ENCODE data around the gene FKBP6.
"Not testable (repeated sequence)": the region's sequence is repeated elsewhere in the genome, so short reads cannot be mapped to it uniquely, and the experiment has no call there.

The FKBP6 gene

GRCh38 chr7:73397521-73398281 lies 69.7 kb downstream of the FKBP6 start:
- DNase-seq (ENCODE audit: low read depth), result no peak
- TF ChIP-seq, protein P1, sequence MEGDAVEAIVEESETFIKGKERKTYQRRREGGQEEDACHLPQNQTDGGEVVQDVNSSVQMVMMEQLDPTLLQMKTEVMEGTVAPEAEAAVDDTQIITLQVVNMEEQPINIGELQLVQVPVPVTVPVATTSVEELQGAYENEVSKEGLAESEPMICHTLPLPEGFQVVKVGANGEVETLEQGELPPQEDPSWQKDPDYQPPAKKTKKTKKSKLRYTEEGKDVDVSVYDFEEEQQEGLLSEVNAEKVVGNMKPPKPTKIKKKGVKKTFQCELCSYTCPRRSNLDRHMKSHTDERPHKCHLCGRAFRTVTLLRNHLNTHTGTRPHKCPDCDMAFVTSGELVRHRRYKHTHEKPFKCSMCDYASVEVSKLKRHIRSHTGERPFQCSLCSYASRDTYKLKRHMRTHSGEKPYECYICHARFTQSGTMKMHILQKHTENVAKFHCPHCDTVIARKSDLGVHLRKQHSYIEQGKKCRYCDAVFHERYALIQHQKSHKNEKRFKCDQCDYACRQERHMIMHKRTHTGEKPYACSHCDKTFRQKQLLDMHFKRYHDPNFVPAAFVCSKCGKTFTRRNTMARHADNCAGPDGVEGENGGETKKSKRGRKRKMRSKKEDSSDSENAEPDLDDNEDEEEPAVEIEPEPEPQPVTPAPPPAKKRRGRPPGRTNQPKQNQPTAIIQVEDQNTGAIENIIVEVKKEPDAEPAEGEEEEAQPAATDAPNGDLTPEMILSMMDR (IDR thresholded peaks at IDR 0.05; ENCODE audit: insufficient read depth, low read depth, low read length, missing control alignments), result no peak
- no peak overlapping the region for H3K4me3 ChIP-seq (ENCODE audit: low read length)

DNA sequence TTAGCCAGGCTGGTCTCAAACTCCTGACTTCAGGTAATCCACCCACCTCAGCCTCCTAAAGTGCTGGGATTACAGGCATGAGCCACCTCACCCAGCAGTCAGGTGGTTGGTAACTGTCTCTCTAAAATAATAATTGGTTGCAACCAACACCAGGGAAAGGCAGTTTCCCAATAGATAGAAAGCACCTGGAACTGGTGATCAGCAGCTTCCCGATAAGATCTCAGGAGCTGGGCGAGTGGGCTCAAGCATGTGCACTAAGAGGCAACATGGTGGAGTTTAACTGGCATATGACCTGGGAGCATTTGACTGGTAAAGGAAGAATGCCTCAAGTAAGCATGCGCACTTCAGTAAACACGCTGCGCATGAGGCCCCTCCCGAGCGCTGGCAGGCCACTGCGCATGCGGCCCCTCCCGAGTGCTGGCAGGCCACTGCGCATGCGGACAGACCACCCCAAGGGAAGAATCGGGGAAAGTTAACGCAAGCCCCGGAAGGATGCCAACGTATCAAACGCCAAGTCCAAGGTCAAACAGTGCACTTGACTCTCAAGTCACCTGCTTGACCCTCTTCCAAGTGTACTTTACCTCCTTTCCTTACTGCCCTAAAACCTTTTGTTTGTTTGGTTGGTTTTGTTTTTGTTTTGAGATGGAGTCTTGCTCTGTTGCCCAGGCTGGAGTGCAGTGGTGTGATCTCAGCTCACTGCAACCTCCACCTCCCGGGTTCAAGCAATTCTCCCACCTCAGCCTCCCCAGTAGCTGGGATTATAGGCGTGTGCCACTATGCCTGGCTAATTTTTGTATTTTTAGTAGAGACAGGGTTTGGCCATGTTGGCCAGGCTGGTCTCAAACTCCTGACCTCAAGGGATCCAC lies 71.5 kb downstream of the FKBP6 start:
- peak overlapping the region; percentile 11 for H3K4me3 ChIP-seq (ENCODE audit: low read length)
- DNase-seq (ENCODE audit: low read depth), result peak; percentile 63

- not testable (repeated sequence) for DNase-seq (ENCODE audit: low read depth); H3K4me3 ChIP-seq (ENCODE audit: low read length)
These were observed 76.9 kb downstream of the FKBP6 start for GRCh38 chr7:73404860-73405259.
